CD4-positive, alpha-beta T cell treated with Interleukin-12 subunit alpha and Interleukin-12 subunit beta, for 1 hour (primary cell): ENCODE data around the gene TOGARAM2.
"Not testable (repeated sequence)": the region's sequence is repeated elsewhere in the genome, so short reads cannot be mapped to it uniquely, and the experiment has no call there.

Experiments
- DNase-seq: peaks from one replicate; pipeline ENCODE4 v3.0.0-alpha.2; 2020

TOGARAM2 gene

DNA sequence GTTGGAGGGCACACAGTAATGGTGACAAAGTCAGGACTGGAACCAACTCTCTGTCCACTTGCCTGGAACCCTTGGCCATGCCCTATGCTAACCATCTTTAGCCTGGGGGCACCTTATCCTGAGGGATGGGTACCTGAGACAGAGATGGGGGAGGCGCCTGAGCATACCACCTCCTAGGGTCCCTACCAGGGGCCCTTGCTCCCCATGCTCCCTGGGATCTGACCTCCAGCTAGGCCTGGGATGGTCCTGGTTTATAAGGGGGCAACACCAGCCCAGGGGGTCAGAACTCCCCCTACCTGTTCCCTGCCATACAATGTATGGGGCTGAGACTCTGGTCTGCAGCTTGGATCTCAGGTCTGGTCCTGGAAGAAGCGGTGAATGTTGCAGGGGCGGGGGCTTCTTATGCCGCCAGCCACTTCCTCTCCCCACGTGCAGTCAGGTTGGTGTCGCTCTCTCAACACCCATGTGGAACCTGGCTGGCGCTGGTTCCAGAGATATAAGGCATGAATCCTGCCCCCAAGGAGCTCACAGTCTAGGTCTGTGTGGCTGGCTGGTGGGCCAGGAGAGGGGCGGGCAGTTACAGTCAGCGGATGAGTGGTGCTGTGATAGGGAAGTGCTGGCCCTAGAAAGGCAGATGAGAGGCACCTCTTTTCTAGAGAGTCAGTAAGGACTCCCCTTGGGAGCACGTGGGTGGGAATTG, 3.8 kb upstream of the TOGARAM2 start:
- DNase-seq = no peak

DNA sequence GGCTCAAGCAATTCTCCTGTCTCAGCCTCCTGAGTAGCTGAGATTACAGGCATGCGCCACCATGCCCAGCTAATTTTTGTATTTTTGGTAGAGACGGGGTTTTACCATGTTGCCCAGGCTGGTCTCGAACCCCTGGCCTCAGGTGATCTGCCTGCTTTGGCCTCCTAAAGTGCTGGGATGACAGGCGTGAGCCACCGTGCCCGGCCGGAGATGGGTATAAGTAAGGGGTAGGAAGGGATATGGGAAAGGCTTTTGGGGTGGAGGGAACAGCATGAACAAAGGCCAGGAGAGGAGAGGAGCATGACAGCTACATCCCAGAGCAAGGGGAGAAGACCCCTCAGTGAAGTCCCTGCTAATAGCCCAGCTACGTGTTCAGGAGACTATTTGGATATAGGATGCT, 3.1 kb upstream of the TOGARAM2 start:
- DNase-seq = not testable (repeated sequence)

DNA sequence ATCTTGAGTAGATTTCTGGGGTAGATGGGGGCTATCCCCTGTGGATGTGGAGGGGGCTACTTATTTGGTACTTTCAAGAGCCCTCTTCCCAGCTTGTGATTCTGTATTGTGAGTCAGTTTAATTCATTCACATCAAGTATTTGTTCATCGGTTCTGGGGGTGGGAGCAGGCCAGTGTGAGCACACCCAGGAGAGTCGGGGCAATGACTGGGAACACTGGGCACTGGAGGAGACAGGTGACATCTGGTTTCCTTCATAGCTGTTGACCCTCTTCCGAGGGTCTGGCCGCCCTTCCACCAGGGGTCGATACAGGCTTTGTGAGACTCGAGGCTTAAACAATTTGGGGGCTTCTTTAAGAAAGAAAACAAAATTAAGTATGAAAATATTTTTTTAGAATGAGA, 2.5 kb upstream of the TOGARAM2 start:
- DNase-seq = no peak

DNA sequence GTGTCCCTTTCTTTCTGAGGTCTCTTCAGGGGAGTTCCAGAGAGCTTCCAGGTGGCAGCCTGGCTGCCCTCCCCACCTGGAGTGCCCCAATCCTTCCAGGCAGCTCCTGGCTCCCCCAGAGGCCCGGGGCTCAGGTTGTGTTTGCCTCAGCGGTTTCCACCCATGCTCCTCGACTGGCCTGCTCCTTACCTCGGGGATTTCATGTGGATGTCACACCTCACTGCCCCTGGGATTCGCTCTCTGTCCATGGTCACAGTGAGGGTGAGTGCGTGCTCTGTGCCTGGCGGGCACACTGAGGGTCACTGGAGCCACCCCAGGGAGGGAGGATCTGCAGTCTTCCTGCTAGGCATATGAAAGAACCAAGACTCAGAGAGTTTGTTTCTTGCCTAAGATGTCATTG, 2.1 kb upstream of the TOGARAM2 start:
- DNase-seq = no peak

DNA sequence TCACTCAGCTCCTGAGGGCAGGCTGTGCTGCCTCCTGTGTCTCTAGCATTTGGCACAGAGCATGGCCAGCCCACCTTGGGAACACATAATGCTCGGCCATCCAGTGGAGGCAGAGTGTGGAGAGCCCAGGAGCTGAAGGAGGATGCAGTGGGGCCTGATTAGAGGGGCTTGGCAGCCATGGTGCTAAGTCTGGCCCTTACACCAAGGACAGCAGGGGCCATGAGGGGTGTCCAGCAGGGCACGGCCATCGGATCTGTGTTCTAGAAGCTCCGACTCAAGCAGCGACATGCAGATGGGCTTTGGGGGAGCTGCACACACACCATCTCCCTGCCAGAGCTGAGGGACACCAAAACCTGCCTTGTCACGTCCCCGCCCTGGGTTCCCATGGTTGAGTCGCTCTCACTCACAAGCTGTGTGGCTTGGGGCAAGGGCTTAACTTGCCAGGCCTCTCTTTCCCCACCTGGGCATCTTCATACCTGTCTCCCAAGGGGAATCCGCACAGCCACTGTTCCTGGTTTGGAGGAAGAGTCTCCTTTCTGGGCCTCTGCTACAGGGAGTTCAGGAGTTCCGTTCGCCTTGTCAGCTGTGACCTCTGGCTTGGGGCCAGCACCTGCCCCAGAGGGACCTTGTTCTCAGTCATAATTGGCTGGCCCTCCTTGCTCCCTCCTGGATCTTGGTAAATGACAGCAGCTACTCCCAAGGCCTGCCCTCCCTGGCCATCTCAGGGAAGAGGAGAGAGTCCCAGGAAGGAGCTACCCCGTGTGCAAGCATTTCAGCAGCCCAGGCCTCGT, 1.3 kb upstream of the TOGARAM2 start:
- DNase-seq = no peak

DNA sequence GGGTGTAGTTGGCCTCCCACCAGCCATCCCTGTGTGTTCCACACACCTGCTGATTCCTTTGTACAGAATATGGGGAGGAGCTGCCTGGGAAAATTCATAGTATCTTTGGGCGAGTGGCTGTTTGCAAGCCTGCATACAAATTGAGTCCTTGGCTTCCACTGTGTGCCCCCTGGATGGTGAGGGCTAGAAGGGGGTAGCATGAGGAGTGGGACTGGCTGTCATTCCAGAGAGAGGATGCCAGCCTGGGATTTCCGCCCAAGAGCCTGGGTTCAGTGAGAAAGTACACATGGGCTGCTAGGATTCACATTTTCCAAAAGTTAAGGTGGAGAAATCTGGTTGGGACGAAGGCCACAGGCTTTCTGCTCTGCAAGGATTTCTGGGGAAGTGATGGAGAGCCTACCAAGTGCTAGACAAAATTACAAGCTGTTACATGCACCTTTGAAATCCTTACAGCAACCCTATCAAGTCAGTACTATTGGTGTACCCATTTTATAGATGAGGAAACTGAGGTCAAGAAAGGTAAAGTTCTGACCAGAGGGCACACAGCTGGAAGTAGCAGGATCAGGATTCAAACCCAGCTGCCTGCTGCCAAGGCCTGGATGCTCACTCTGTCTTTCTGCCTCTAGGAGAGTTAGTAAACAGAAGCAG, 606 bp upstream of the TOGARAM2 start:
- no peak for DNase-seq

DNA sequence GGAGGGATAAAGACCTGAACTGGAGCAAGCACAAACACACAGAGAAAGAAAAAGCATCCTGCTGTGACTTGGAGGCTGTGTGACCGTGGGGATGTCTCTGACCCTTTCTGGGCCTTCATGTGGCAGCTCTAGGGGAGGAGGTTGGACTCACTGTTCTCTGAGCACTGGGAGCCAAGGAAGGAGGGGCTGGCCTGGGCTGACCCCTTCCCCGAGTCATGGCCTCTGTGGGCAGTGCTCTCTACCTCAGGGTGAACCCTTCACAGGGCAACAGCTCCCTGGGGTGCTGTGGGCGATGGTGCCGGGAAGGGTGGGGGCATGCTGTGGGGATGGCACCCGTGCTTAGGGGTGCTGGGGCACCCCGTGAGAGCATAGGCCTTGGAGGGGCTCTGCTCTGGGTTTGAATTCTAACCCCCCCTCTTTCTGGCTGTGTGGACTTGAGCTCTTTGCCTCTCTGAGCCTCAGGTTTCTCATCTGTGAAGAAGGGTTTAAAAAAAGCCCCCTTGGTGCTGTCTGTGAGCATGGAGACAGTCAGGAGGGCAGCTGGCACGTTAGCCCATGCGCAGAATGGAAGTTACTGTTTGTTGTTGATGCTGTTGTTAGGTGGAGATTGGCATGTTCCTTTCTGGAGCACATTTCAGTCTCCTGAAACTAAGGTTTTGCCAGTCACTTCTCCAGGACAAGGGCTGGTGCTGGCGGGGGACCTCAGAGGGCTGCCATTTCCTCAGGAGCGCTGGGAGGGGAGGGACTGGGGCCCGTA, 700 bp downstream of the TOGARAM2 start:
- no peak for DNase-seq

DNA sequence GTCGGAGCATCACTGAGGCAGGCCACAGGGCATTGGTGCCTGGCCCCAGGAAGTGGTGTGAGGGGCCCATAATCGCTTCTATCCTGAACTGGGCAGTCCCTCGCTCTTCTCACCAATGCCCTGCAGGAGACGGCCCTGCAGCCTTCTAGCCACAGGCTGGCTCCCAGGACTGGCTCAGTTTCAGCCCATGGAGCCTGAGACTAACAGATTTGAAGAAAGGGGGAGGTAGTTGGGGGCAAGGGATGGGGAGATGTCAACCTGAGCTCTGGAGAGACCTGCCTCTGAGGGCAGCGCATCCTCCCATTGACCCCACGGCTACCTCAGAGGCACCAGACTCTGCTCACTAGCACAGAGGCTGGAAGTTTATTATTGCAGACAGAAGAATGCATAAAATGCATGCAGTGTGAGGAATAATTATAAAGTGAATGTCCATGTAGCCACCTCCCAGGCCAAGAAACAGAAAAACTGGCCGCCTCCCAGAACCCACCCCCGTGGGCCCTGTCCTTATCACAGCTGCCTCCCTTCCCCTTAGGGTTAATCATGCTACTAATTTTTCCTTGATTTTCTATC, 1.4 kb downstream of the TOGARAM2 start:
- DNase-seq = no peak

DNA sequence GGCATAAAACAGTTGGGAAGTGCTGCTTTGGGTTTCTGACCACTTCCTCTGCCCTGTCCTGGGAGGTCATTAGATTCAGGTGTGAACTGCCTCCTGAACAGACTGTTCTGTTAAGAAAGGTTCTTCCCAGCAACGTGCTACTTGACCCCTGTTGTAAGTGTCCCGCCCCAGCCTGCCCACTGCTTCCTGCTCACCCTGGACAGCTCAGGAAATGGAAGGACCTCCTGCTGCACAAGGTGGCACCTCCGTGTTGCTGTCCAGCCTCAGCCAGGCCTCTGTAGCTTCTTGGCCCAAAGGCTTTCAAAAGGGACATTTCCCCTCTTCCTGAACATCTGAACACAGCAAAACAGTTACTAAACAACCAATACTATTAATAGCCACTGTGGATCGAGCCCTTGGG, 5.3 kb downstream of the TOGARAM2 start:
- DNase-seq = no peak

DNA sequence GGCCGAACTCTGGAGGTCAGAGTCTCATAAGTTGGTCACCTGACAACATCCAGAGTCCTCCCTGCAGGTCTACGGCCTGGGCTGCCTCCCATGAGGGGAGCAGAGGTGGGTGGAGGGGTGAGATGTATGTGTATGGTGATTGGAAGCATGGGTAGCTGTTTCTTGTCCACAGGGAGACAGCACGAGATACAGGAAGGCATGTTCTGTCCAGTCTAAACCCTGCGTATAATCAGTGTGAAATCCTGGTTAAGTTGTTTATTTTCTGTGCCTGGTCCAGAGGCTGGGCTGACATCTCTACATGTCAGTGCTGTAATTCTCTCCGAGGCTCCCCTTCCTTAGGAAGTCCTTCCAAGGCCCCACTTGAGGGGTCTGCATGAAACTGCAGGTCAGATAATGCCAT, 8.9 kb downstream of the TOGARAM2 start:
- no peak for DNase-seq

DNA sequence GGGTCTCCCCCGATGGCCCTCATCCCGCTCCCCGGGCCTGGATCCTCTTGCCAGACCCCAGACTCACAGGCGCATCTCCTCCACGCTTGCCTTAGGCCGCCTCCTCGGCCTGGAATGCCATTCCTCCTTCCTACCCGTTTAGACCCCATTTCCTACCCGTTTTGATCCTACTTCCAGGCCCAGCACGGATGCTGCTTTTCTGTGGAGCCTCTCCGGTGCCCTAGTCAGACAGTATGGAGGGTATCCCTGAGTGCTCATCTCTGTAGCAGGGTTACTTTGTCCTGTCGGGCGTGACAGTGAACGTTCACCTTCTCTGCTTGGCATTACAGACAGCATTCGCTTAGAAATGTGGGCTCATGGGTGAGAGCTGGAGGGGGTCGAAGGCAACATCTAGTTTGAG, 9.3 kb downstream of the TOGARAM2 start:
- no peak for DNase-seq

DNA sequence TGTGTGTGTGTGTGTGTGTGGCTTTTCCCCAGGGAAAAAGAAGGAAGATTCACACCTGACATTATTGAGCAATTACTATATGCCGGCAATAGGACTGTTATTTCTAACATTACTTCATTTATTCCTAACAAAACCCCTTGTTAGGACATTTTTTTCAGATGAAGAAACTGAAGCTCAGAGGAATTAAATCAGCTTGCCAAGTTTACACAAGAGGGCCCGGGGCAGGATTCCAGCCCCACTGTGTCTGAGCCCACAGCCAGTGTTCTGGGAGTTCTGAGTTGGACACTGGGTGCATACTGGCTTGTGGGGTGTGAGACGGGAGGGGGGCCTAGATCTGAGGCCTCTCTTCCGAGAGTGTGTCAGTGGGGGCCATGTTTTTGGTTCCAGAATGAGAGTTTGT, 9.9 kb downstream of the TOGARAM2 start:
- no peak for DNase-seq

DNA sequence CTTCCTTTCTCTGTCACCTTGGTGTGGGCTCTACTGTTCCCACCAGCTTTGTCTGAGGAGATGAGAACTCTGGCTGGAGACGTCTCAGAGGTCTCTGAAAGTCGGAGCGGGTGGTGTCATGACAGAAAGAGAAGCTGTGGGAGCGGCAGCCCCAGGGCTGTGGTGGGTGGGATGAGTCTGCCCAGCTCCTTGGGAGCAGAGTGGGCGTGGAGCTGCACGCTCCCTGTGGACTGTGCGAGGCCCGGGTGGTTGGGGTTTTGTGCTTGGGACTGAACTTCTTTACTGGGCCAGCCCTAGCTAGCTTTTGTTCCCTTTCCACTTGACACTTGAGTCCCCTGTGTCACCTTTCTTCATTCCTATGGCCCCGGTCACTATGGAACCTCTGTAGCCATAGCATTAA, 10.4 kb downstream of the TOGARAM2 start:
- no peak for DNase-seq

DNA sequence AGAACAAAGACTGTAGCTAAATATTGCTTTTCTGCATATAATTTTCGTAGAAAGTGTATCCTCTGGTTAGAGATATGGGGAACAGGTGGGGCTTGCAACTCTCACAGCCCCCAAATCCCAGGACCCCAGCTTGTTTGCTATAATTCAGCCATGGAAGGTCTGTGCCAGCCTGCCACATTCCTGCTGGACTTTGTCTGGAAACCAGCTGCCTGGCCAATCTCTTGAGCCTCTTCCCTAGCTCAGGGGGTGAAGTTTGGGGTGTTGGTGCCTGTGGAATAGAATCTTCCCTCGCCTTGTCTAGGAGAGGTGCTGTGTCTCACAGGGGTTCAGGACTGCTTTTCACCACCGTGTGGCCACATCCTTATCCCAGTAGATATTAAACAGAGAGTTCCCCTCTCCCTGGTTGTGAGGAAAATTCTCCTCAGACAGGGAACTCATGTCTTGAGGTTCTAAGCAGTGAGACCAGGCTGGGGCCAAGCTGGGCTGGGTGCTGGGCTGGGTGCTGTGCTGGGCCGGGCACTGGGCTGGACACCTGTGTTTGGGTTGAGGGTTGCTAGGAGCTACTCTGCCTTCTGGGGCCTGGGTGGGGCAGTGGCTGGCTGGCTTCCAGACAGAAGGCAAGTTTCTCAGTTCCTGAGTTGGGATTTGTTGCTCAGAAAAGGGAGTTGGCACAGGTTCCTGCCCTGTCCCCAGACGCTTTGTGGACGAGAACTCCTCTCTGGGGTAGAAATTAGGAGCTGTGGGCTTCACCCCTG, 12.3 kb downstream of the TOGARAM2 start:
- DNase-seq = no peak

DNA sequence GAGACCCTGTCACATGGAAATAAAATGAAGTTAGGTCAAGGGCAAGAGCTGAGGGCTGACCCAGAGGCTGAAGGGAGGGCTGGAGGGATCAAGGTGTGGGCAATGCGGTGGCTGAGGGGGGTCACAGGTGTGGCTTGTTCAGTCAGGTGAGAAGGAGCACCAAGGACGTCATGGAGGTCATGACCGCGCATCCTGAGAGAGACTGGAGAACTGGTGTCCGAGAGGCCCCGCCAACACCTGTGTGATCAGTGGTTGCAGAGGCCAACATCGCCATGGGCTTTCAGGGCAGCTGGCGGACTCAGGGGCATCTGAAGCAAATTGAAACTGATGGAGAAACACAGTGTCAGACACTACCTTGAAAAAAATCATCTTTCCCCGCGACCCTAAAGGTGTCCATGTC, 13.0 kb downstream of the TOGARAM2 start:
- DNase-seq = no peak

DNA sequence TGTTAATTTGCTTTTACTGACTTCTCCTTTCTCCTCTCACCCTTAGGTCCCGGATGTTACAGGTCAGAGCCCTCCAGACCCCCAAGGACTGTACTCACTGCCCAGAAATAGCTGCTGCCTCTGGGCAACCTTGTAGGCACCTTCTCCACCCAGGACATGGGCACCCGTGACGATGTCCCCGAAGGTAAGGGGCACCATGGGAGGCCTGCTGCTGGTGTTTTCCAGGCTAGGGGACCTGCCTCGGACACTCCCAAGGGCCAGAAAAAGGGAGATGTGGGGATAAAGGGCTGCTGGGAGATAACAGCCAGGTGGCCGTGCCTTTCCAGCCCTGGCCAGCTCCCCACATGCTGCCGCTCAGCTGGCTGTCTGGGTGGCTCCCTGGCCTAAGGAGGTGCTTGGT, 13.6 kb downstream of the TOGARAM2 start:
- no peak for DNase-seq

DNA sequence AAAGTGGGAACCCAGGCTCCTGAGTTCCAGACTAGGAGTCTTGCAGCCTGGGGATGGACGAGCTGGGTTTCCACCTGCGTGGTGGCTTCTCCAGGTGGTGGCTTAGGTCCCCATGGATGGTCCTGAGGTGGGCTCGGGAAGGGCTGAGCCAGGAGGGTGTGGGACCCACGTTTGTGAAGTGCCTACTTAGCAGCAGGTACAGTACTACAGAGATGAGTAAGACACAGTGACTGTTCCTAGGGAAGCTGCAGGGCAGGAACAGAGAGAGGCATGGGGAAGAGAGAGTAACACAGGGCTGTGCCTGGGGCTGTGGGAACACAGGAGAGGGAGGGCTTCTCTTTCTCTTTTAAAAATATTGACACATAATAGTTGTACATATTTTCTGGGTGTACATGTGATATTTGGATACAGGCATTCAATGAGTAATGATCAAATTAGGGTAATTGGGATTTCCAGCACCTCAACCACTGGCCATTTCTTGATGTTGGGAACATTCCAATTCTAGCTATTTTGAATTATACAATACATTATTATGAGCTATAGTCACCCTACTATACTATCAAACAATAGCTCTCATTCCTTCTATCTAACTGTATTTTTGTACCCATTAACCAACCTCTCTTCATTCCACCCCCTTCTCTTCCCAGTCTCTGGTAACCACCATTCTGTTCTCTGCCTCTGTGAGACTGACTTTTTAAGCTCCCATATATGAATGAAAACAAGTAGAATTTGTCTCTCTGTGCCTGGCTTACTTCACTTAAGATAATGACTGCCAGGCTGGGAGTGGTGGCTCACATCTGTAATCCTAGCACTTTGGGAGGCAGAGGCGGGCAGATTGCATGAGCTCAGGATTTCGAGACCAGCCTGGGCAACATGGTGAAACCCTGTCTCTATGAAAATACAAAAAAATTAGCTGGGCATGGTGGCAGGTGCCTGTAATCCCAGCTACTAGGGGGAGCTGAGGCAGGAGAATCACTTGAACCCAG, 15.0 kb downstream of the TOGARAM2 start:
- no peak for DNase-seq

DNA sequence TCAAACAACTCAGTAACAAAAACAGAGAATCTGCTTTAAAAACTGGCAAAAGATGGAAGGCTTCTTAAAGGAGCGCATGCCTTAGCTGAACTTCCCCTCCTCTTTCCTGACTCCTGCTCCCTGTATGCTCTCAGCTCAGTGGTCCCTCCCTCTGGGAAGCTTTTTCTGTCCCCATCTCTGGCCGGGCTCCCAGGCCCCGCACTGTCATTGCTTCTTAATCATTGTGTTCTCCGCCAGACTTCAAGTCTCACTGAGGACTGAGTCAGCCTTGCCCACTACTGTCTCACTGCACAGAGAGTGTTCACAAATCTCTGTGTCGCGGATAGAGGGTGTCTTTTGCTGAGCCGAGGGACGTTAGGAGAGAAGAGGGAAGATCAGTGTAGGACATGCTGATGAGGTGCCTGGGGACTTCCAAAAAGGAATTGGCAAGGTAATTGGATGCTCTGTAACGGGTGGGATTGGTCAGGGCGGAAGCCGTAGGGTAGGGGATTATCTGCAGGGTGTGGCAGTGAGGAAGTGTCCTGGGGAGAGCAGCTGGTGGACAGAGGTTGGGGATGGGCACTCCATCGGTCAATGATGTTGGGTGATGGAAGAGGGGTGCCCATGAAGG, 16.2 kb downstream of the TOGARAM2 start:
- DNase-seq = no peak

DNA sequence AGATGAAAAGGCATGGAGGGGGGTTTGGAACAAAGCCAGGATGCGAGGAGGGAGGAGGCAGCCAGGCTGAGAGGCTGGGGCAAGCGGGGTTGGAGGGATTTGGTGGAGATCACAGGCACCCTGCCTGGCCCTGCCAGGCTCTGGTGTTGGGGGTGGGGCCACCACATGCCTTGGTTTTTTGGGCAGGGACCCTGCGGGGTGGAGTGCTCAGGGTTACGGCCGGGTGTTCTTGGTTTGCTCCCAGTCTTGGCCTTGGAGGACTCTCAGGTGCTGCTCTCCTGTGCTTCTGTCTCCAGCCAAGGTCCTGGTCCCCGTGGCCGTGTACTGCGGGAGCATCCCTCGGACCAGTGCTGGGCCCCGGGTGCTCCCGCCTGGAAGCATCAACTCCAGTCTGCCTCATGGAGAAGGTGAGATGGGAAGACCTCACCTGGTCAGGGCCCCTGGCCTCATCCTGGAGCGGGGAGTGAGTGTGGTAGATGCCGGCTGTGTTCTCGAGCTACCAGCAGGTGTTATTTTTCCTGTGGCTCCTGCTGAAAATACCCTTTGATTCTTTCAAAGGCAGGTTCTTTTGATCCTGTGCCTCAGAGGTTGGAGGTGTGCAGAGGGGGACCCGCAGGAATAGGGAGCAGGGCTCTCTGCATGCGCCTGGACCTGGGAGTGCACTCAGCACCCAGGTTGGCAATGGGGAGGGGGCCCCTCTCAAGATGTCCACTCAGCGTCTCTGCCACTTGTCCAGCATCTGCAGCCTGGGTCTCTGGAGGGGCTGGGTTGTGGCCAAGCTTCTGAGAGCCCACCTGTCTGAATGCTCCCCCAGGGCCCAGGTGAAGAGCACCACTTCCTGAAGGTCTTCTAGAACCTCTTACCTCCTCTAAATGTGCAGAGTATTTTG, 17.0 kb downstream of the TOGARAM2 start:
- DNase-seq = no peak
